ENCODE measurements around the gene GLIPR1.
"Not testable (repeated sequence)": the region's sequence is repeated elsewhere in the genome, so short reads cannot be mapped to it uniquely, and the experiment has no call there.

GLIPR1 gene

DNA sequence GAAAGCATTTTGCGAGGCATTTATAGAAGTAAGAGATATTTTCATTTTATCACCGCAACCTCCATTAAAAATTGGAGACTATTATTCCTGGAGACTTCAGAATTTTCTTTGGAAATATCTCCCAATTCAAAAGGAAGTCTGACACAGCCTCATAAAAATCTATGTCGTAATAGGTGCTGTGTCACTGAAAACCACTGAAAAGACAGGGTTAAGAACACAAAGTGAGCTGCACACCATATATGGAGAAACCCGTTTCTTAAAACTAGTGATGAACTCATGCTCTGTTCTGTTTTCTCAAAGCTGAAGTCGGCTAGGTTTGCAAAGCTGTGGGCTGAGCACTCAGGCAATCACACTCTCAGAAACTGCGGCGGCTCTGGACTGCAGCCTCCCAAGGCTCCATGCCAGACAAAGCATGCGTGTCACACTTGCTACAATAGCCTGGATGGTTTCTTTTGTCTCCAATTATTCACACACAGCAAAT is at the start of gene GLIPR1:
Gene GLIPR1, plus strand, starts transcription at position 287 of the 481 bp plus-strand sequence. Its CDS starts 126 bp downstream, at position 413.
- DNase-seq, result peak; percentile 96

DNA sequence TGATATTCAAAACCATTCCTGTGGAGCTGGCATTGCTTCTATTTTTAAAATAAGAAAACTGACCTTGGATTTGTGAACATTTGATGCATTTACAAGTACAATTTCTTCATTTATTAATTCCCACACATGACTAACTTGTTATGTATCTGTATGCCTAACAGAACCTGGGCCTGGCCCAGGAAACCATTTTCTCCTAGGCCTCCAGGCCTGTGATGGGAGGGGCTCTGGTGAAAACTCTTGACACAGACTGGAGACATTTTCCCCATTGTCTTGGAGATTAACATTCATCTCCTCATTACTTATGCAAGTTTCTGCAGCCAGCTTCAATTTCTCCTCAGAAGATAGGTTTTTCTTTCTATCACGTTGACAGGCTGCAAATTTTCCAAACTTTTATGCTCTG is 47.6 kb upstream of the GLIPR1 start:
- DNase-seq, result no peak

DNA sequence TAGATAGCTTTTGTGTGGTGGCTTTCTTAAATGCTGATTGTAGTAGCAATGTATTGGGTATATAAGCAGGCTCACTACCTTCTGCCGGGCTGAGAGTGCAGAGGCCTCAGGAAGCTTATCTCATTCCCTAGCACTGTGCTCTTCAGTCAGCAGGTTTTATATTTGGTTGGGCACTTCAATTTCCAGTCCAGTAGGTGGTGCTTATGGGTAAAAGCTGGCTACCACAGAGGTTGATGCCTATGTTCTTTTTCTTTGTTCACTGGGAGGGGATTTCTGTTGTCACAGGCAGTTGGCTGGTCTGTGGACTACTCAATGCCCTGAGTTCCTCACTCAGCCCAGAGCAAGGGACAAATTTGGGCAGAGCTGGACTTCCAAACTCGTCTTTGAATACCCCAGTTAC is 43.0 kb upstream of the GLIPR1 start:
- peak; percentile 59 for DNase-seq

GRCh38 chr12:75438059-75438754 is 42.3 kb upstream of the GLIPR1 start:
- no peak for DNase-seq

- DNase-seq, result no peak
Measured at GRCh38 chr12:75439048-75439447, 41.5 kb upstream of the GLIPR1 start.

DNA sequence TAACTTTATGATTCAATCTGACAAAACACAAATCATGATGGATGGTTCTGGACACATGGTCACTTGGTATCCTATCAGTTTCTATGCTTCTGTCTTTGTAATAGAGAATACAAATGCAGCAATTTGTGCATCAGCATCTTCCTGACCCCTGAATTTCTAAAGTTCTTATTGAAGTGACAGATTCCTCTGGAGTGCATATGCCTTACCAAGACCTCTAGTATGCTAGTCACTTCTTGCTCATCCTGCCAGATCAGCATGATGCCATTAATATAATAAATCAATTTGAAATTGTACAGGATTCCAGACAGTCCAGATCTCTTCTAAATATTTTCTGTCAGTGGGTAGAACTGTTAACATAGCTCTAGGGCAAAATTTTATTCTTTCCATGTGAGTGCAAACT is 40.6 kb upstream of the GLIPR1 start:
- DNase-seq, result no peak

DNA sequence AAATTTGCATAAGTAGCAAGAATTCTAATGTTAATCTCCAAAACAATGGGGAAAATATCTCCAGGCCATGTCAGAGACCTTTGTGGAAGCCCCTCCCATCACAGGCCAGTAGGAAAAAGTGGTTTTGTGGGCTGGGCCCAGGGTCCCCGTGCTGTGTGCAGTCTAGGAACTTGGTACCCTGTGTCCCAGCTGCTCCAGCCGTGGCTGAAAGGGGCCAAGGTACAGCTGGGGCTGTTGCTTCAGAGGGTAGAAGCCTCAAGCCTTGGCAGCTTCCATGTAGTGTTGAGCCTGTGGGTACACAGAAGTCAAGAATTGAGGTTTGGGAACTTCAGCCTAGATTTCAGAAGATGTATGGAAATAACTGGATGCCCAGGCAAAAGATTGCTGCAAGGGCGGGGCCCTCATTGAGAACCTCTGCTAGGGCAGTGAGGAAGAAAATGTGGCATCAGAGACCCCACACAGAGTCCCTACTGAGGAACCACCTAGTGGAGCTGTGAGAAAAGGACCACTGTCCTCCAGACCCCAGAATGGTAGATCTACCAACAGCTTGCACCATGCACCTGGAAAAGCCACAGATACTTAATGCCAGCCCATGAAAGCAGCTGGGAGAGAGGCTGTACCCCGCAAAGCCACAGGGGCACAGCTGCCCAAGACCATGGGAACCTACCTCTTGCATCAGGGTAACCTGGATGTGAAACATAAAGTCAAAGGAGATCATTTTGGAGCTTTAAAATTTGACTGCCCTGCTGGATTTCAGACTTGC is 38.7 kb upstream of the GLIPR1 start:
- not testable (repeated sequence) for DNase-seq

DNA sequence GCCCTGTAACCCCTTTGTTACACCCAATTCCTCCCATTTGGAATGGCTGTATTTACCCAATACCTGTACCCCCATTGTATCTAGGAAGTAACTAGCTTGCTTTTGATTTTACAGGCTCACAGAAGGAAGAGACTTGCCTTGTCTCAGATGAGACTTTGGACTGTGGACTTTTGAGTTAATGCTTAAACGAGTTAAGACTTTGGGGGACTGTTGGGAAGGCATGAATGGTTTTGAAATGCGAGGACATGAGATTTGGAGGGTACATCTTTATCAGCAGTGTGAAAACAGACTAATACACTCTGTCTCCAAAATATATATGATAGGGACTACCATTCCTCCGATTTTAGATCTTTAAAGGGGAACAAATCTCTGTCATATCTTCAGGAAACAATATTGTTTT is 38.1 kb upstream of the GLIPR1 start:
- not testable (repeated sequence) for DNase-seq

DNA sequence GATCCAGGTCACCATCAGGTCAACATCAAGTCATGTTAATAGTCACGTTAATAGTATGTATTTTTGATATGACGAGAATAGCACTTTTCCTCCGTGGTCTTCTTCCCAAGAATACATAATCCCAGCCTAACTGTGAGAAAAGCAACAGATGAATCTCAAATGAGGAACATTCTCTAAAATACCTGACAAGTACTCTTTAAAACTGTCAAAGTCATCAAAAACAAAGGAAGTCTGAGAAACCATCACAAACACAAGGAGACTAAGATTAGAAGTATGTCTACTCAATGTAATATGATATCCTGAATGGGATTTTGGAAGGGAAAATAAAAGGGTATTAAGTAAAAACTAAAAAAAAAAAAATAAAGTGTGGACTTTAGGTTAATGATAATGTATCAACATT is 36.8 kb upstream of the GLIPR1 start:
- no peak for DNase-seq

DNA sequence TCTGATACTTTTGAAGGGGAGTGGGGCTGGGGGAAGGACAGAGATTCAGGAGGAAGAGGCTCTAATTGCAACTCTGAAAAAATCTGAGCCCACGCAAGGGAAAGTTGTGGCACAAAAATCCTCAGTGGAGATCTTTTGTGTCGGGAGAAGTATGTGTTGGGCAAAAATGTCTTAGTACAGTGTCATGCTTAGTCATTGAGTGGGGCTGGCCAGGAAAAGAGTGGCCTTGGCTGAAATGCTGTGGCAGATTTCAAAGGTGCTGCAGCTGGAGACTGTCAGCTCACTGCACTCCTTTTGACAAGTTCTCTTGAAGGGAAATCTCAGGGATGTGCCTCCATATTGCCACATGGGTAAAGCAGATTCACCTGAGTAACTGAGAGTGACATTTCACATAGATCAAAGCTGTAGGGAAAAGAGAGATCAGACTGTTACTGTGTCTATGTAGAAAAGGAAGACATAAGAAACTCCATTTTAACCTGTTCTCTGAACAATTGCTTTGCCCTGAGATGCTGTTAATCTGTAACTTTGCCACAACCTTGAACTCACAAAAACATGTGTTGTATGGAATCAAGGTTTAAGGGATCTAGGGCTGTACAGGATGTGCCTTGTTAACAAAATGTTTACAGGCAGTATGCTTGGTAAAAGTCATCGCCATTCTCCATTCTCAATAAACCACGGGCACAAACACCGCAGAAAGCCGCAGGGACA is 36.0 kb upstream of the GLIPR1 start:
- peak; percentile 16 for DNase-seq

- not testable (repeated sequence) for DNase-seq
Measured at GRCh38 chr12:75445137-75445507, 35.4 kb upstream of the GLIPR1 start.

DNA sequence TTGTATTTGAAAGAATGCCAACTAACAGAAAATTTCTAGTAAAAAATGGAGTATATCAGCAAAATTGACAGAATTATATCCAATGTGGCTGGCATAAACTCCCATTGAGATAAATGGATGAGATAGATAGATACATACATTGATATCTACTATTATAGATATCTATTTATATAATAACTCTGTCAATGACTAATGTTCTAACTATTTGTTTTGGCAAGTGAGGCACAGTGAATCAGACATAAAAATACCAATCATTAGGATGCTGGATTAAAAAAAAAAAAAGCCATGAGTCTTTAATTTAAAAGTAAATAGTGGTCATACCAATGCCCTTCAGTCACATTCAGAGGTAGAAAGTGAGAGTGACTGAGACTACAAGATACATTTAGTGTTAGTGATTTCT is 33.7 kb upstream of the GLIPR1 start:
- no peak for DNase-seq

DNA sequence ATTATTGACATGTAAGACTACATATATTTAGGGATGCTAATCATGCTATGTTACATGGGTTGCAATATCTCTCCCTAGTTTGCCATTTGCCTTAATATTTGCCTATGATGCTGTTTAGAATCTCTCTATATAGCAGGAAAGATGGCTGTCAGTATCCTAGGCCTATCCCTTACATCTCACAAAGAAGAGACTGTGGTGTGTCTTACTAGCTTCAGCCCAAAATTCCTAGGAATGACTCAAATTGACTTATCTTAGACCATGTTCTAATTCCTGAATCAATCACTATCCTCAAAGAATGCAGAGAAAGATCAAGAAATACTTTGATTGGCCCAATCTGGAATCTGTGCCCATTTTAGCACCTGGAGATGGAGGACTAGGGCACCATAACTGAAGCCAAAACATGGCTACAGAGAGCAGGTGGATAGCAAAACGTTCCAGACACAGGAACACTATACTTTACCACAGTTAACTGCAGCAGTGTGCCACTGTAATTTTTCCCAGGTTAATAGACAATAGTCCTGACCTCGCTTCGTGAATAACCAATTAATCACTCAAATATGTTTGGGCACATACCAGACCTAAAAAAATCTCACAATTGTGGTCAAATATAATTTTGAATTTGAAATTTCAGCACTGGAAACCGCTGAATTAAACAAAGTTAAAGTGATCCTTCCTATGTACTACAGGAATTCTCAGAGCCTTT is 32.7 kb upstream of the GLIPR1 start:
- no peak for DNase-seq

DNA sequence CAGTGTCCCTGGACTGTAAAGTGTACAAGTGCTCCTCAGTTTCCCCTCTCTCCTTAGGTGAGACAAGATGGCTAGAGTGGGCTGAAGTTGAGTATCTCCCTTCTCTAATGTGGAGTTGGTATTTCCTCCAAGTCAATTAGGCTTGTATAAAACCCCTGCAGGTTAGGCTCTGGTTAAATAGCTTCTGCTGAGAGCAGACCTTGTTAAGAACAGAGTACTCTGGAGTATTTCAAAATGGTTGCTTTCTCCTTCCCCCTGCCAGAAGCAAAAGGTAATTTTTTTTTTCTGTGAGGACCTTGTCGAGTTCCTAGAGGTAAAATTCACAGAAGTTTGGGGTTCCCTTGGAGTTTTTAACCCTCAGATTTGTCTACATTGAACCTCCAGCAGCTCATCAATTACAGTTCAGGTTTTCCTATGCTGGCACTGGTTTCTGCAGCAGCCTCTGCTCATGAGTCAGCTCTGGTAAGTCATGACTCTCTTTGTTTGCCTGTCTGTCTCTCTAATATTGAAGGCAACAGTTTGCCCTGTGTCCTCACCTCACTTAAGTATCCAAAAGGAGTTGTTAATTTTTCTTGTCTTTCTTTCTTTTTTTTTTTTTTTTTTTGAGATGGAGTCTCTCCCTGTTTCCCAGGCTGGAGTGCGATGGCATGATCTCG is 27.8 kb upstream of the GLIPR1 start:
- DNase-seq, result no peak

DNA sequence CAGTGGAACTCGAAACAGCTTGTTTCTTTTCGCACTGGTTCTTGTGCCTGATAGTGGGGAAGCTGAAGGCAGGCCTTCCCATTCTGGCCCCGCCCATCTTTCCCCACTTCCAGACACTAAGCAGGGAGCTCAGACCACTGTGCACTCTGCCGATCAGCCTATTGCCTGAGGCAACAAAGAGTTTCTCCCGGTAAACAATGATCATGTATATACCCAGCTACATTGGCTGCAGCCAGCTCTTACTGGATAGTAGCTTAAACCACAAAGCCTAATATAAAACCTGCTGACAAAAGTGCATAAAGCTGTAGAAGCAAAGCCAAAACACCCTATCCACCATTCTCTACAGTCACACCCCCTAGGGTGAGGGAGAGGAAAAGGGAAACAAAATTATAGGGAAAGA is 24.7 kb upstream of the GLIPR1 start:
- DNase-seq, result no peak

GRCh38 chr12:75457191-75457590 is 23.4 kb upstream of the GLIPR1 start:
- DNase-seq, result no peak

DNA sequence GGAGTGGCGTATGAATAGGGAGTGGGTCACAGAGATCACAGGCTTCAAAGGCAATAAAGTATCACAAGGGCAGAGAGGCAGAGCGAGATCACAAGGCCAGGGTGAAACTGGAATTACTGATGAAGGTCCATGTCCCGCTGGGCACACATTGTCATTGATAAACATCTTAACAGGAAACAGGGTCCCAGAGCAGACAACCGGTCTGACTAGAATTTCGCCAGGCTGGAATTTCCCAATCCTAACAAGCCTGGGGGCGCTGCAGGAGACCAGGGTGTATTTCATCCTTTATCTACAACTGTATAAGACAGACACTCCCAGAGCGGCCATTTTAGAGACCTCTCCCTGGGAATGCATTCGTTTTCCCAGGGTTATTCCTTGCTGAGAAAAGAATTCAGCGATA is 22.7 kb upstream of the GLIPR1 start:
- DNase-seq, result not testable (repeated sequence)

DNA sequence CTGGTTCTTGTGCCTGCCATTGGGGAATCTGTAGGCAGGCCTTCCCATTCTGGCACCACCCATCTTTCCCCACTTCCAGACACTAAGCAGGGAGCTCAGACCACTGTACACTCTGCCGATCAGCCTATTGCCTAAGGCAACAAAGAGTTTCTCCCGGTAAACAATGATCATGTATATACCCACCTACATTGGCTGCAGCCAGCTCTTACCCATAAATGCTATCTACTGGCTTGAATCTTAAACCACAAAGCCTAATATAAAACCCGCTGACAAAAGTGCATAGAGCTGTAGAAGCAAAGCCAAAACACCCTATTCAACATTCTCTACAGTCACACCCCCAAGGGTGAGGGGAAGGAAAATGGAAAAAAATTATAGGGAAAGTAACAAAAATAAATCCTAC is 20.8 kb upstream of the GLIPR1 start:
- DNase-seq, result no peak

- no peak for DNase-seq
Measured at GRCh38 chr12:75460204-75460603, 20.4 kb upstream of the GLIPR1 start.

- DNase-seq, result peak; percentile 83
Measured at GRCh38 chr12:75471902-75472890, 8.4 kb upstream of the GLIPR1 start.

DNA sequence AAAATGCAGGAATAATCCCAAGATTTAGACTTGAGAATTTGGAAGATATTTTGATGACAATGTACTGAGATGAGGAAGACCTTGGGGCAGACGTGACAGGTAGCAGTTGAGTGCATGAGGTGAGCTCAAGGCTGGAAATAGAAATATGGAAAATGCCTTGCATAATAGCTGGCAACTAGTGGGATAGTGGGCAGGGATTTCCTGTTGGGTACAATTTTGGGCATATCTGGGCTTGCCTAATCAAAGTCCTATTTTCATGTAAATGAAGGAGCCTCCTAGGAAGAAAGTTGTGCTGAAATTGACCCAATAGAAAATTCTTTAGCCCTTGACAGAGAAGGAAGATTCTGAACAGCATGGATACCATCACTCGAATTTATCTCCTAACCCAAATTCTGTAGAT is 6.4 kb upstream of the GLIPR1 start:
- no peak for DNase-seq

Data from inflammatory macrophage treated with lipopolysaccharide for 4 hours (primary cell).